Caco-2 (cell line): Measurements from ENCODE around the gene SPEG. TPM values are rescaled to one million over a fixed set of nuclear protein-coding genes. Genes with fewer than 3 reads are reported as not detected.

Source experiments
- BruUV-seq: library from RNA; stranded (reverse); fragments of 400-500 nt; replicated peaks from 2 replicates; lab custom pipeline; 2021; lab: Mats Ljungman, UMichigan
- CTCF ChIA-PET: fragments of 300-600 bp; sonication (Branson Sonifier 250); formaldehyde crosslinking; loops from one replicate; lab custom pipeline; 2022; ENCODE audit warnings: antibody characterized with exemption; lab: Charles Lee
- POLR2A ChIA-PET: fragments of 300-600 bp; sonication (Branson Sonifier 250); formaldehyde crosslinking; loops from one replicate; lab custom pipeline; 2022; ENCODE audit warnings: antibody characterized with exemption; lab: Charles Lee
- DNase-seq, 2 experiments: peaks; one replicate each; pipeline versions ENCODE4 v3.0.0 to v3.0.0-alpha.2; 2020 to 2022
- H3K27me3 ChIP-seq: replicated peaks from 2 replicates; pipeline ENCODE4 v1.6.0; 2011; ENCODE audit warnings: low read length; ENCODE audit not compliant: control insufficient read depth, insufficient read depth
- H3K36me3 ChIP-seq: 2 replicates; pipeline ENCODE4 v1.5.1; 2011; ENCODE audit warnings: low read length; ENCODE audit not compliant: control insufficient read depth, insufficient read depth
- H3K4me1 ChIP-seq: fragments of 250-450 bp; sonication (Bioruptor Pico); 2 replicates; pipeline ENCODE4 v1.5.1; 2020; ENCODE audit warnings: mild to moderate bottlenecking
- H3K4me3 ChIP-seq: 2 replicates; pipeline ENCODE4 v1.5.1; 2011; ENCODE audit warnings: low read depth, mild to moderate bottlenecking, control low read depth, low read length
- H3K9me3 ChIP-seq: fragments of 250-450 bp; sonication (Bioruptor Pico); 2 replicates; pipeline ENCODE4 v1.5.1; 2020; ENCODE audit warnings: mild to moderate bottlenecking, moderate library complexity
- H3K27ac Mint-ChIP-seq: one replicate; pipeline ENCODE4 v1.8.0; 2022; ENCODE audit warnings: mixed read lengths; ENCODE audit not compliant: unreplicated experiment
- H3K27me3 Mint-ChIP-seq: one replicate; pipeline ENCODE4 v1.8.0; 2022; ENCODE audit warnings: mixed read lengths; ENCODE audit not compliant: insufficient read depth, unreplicated experiment
- H3K36me3 Mint-ChIP-seq: one replicate; pipeline ENCODE4 v1.8.0; 2022; ENCODE audit warnings: mild to moderate bottlenecking, mixed read lengths; ENCODE audit not compliant: insufficient read depth, unreplicated experiment
- H3K4me1 Mint-ChIP-seq: one replicate; pipeline ENCODE4 v1.8.0; 2022; ENCODE audit warnings: low read depth, mixed read lengths; ENCODE audit not compliant: unreplicated experiment
- H3K4me3 Mint-ChIP-seq: one replicate; pipeline ENCODE4 v1.8.0; 2022; ENCODE audit warnings: mild to moderate bottlenecking, moderate library complexity, mixed read lengths; ENCODE audit not compliant: unreplicated experiment
- H3K9me3 Mint-ChIP-seq: one replicate; pipeline ENCODE4 v1.8.0; 2022; ENCODE audit warnings: mixed read lengths; ENCODE audit not compliant: unreplicated experiment
- intact Hi-C: fragments of 100-400 bp; cut with micrococcal nuclease; formaldehyde crosslinking; loops from one replicate; pipeline ENCODE4 v1.10.0; 2022; ENCODE audit not compliant: unreplicated experiment
- total RNA-seq: library from RNA; stranded (reverse); gene quantifications from 2 replicates; pipeline ENCODE4 v1.2.3, GENCODE V29; 2022
- TF ChIP-seq, protein P1 (sequence below), 2 experiments: fragments of 200-600 bp in 1 of 2; IDR thresholded peaks; 1 replicate in 1 of 2; 2 replicates in 1 of 2; pipeline versions ENCODE4 v1.5.1 to v1.8.0; 2011 to 2022; ENCODE audit warnings: antibody characterized with exemption in 1 of 2, control low read depth in 1 of 2, inconsistent platforms in 1 of 2, low read depth in 1 of 2, low read length in 1 of 2, mild to moderate bottlenecking in 1 of 2, moderate library complexity in 1 of 2; ENCODE audit not compliant: insufficient read depth in 1 of 2, severe bottlenecking in 1 of 2, unreplicated experiment in 1 of 2

Gene SPEG
- total RNA-seq, 1 experiment from 2014 or later = 18.6 TPM

DNA sequence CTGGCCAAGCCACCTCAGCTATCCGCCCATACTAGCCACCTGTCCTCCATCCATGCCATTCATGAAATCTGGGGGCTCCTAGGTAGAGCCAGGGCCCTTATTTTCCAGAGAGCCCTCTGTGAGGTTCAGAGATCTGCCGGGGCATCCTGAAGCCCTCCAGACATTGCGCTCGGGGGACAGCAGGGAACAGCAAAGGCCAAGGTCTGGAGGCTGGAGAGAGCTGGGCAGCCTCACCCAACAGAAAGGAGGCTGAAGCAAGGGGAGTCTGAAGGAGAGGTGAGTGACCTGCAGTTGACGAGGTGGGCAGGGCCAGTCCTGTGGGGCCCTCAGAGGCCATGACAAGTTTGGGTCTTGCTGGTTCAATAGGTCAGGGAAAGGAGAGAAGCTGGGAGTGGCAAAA is 25.0 kb upstream of the SPEG start:
- no peaks in the 10 kb centered on the region for H3K36me3 ChIP-seq
- Mint-ChIP-seq H3K27ac (no peak overlapping the region), H3K9me3 (no peaks in the 10 kb centered on the region), H3K4me1 (peaks cover 6% of the 10 kb centered on the region), H3K36me3 (no peaks in the 10 kb centered on the region), H3K27me3 (peaks cover 4% of the 10 kb centered on the region), H3K4me3 (no peak overlapping the region)
- no peak overlapping the region for H3K4me3 ChIP-seq
- no peaks in the 10 kb centered on the region for H3K4me1 ChIP-seq
- no peak for DNase-seq
- no peaks in the 10 kb centered on the region for H3K27me3 ChIP-seq
- peaks cover 4% of the 10 kb centered on the region; the same call in 1 of the 2 replicates for H3K9me3 ChIP-seq
- ChIA-PET CTCF (no interaction called here), POLR2A (interaction anchor here (0.6 kb wide), 1 partner anchor 20 kb away, joined by 3 read pairs; no protein-coding TSS in a partner anchor)
- intact Hi-C loops = no loop called here
- TF ChIP-seq, protein P1, sequence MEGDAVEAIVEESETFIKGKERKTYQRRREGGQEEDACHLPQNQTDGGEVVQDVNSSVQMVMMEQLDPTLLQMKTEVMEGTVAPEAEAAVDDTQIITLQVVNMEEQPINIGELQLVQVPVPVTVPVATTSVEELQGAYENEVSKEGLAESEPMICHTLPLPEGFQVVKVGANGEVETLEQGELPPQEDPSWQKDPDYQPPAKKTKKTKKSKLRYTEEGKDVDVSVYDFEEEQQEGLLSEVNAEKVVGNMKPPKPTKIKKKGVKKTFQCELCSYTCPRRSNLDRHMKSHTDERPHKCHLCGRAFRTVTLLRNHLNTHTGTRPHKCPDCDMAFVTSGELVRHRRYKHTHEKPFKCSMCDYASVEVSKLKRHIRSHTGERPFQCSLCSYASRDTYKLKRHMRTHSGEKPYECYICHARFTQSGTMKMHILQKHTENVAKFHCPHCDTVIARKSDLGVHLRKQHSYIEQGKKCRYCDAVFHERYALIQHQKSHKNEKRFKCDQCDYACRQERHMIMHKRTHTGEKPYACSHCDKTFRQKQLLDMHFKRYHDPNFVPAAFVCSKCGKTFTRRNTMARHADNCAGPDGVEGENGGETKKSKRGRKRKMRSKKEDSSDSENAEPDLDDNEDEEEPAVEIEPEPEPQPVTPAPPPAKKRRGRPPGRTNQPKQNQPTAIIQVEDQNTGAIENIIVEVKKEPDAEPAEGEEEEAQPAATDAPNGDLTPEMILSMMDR (IDR thresholded peaks at IDR 0.05; ENCODE audit: insufficient read depth in 1 of 2, low read depth in 1 of 2, low read length in 1 of 2, severe bottlenecking in 1 of 2, unreplicated experiment in 1 of 2) = no peak
- BruUV-seq = no TSS peak

DNA sequence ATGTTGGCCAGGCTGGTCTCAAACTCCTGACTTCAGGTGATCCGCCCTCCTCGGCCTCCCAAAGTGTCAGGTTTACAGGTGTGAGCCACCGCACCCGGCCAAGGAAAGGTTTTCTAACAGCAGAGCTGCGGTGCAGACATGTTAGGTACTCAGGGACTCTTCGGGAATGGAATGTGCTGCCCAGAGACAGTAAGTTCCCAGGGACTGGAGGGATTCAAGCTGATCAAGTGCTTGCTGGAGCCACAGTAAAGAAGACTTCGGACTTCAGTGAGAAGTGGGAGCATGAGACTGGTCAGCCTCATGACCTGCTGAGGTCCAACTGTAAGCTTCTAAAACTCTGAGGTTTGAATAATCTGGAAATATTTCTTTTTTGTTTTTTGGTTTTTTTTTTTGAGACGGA is 24.3 kb upstream of the SPEG start:
- ChIA-PET CTCF (no interaction called here), POLR2A (no interaction called here)
- intact Hi-C loops = no loop called here
- Histone ChIP-seq H3K9me3 (peaks cover 4% of the 10 kb centered on the region; the same call in 1 of the 2 replicates), H3K27me3 (no peaks in the 10 kb centered on the region), H3K36me3 (no peaks in the 10 kb centered on the region), H3K4me1 (no peaks in the 10 kb centered on the region), H3K4me3 (no peak overlapping the region)
- TF ChIP-seq, protein P1 (IDR thresholded peaks at IDR 0.05; ENCODE audit: insufficient read depth in 1 of 2, low read depth in 1 of 2, low read length in 1 of 2, severe bottlenecking in 1 of 2, unreplicated experiment in 1 of 2) = no peak
- Mint-ChIP-seq H3K36me3 (no peaks in the 10 kb centered on the region), H3K27me3 (peaks cover 4% of the 10 kb centered on the region), H3K4me1 (peaks cover 6% of the 10 kb centered on the region), H3K4me3 (no peak overlapping the region), H3K9me3 (no peaks in the 10 kb centered on the region), H3K27ac (no peak overlapping the region)
- BruUV-seq = no TSS peak
- no peak for DNase-seq

DNA sequence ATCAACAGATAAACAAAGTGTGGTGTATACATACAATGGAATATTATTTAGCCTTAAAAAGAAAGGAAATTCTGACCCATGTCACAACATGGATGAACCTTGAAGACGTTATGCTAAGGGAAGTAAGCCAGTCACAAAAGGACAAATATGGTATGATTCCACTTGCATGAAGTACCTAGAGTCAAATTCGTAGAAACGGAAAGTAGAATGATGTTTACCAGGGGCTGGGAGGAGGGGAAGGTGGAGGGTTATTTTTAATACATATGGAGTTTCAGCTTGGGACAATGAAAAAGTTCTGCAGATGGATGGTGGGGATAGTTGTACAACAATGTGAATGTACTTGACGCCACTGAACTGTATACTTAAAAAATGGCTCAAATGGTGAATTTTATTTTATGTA is 19.8 kb upstream of the SPEG start:
- DNase-seq = no peak
- no peak overlapping the region for H3K27ac Mint-ChIP-seq
- no peak overlapping the region for H3K4me3 Mint-ChIP-seq
- Histone ChIP-seq H3K4me1 (no peaks in the 10 kb centered on the region), H3K4me3 (no peak overlapping the region), H3K27me3 (no peaks in the 10 kb centered on the region), H3K36me3 (no peaks in the 10 kb centered on the region), H3K9me3 (peaks cover 4% of the 10 kb centered on the region; the same call in 1 of the 2 replicates)
- peaks cover 4% of the 10 kb centered on the region for H3K27me3 Mint-ChIP-seq
- H3K9me3 Mint-ChIP-seq = no peaks in the 10 kb centered on the region
- TF ChIP-seq, protein P1 (IDR thresholded peaks at IDR 0.05; ENCODE audit: insufficient read depth in 1 of 2, low read depth in 1 of 2, low read length in 1 of 2, severe bottlenecking in 1 of 2, unreplicated experiment in 1 of 2) = no peak
- no peaks in the 10 kb centered on the region for H3K36me3 Mint-ChIP-seq
- H3K4me1 Mint-ChIP-seq = no peaks in the 10 kb centered on the region
- CTCF ChIA-PET = no interaction called here
- no TSS peak for BruUV-seq
- intact Hi-C loops = no loop called here
- POLR2A ChIA-PET = no interaction called here
